Measurements from ENCODE around the gene FIS1.
"Not testable (repeated sequence)": the region's sequence is repeated elsewhere in the genome, so short reads cannot be mapped to it uniquely, and the experiment has no call there.

GRCh38 chr7:101292566-101292965 is 47.7 kb upstream of the FIS1 start:
- not testable (repeated sequence) for TF ChIP-seq POLR2AphosphoS5 (IDR thresholded peaks at IDR 0.05; ENCODE audit: low read depth); CTCF (conservative IDR thresholded peaks at IDR 0.05; ENCODE audit: low read depth in 2 of 2)
- TF ChIP-seq, protein P1, sequence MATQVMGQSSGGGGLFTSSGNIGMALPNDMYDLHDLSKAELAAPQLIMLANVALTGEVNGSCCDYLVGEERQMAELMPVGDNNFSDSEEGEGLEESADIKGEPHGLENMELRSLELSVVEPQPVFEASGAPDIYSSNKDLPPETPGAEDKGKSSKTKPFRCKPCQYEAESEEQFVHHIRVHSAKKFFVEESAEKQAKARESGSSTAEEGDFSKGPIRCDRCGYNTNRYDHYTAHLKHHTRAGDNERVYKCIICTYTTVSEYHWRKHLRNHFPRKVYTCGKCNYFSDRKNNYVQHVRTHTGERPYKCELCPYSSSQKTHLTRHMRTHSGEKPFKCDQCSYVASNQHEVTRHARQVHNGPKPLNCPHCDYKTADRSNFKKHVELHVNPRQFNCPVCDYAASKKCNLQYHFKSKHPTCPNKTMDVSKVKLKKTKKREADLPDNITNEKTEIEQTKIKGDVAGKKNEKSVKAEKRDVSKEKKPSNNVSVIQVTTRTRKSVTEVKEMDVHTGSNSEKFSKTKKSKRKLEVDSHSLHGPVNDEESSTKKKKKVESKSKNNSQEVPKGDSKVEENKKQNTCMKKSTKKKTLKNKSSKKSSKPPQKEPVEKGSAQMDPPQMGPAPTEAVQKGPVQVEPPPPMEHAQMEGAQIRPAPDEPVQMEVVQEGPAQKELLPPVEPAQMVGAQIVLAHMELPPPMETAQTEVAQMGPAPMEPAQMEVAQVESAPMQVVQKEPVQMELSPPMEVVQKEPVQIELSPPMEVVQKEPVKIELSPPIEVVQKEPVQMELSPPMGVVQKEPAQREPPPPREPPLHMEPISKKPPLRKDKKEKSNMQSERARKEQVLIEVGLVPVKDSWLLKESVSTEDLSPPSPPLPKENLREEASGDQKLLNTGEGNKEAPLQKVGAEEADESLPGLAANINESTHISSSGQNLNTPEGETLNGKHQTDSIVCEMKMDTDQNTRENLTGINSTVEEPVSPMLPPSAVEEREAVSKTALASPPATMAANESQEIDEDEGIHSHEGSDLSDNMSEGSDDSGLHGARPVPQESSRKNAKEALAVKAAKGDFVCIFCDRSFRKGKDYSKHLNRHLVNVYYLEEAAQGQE (IDR thresholded peaks at IDR 0.05; ENCODE audit: unreplicated experiment): not testable (repeated sequence)
